ENCODE data around the gene CBY3. TPM values are rescaled to one million over a fixed set of nuclear protein-coding genes. Genes with fewer than 3 reads are reported as not detected.

CBY3 gene
- total and polyA plus RNA-seq, 2 of the 13 experiments (the other 11 are each of a cell fraction or from before 2014, with no cell fraction given) = not detected

- TF ChIP-seq GTF3A (CRISPR knock-in tag; conservative IDR thresholded peaks at IDR 0.05) (no peak), PCBP1 (IDR thresholded peaks at IDR 0.05; ENCODE audit: borderline replicate concordance, low read depth, low read length) (no peak), ZBTB21 (CRISPR knock-in tag; IDR thresholded peaks at IDR 0.05) (no peak; the same call in 1 of the 2 replicates), GTF2F1 (IDR thresholded peaks at IDR 0.05; ENCODE audit: low read length) (no peak), ZNF549 (CRISPR knock-in tag; IDR thresholded peaks at IDR 0.05) (no peak), HOMEZ (CRISPR knock-in tag; IDR thresholded peaks at IDR 0.05; ENCODE audit: low read depth) (peak; percentile 50; the same call in 1 of the 2 replicates), PLRG1 (conservative IDR thresholded peaks at IDR 0.05) (no peak), RAD51 (IDR thresholded peaks at IDR 0.05; ENCODE audit: borderline replicate concordance) (no peak), ZNF891 (CRISPR knock-in tag; IDR thresholded peaks at IDR 0.05) (peak; percentile 85; the same call in 1 of the 2 replicates), CBX1 (IDR thresholded peaks at IDR 0.05; ENCODE audit: low read depth) (no peak), PCBP2 (optimal IDR thresholded peaks at IDR 0.05; ENCODE audit: low read depth, low read length, poor library complexity, severe bottlenecking) (no peak), SMYD3 (CRISPR knock-in tag; IDR thresholded peaks at IDR 0.05) (peak; percentile 53; the same call in 1 of the 2 replicates), ZNF430 (CRISPR knock-in tag; IDR thresholded peaks at IDR 0.05) (peak; percentile 53; the same call in 1 of the 2 replicates), DPF2 (CRISPR knock-in tag; IDR thresholded peaks at IDR 0.05; ENCODE audit: borderline replicate concordance, low read depth) (peak; percentile 71), ZNF44 (CRISPR knock-in tag; IDR thresholded peaks at IDR 0.05) (no peak), ZNF460 (CRISPR knock-in tag; IDR thresholded peaks at IDR 0.05; ENCODE audit: borderline replicate concordance) (peak; percentile 37; the same call in 1 of the 2 replicates), ZNF234 (CRISPR knock-in tag; conservative IDR thresholded peaks at IDR 0.05) (no peak), ZBED4 (CRISPR knock-in tag; IDR thresholded peaks at IDR 0.05; ENCODE audit: borderline replicate concordance) (no peak), ETS1 (CRISPR knock-in tag; IDR thresholded peaks at IDR 0.05) (no peak), HES4 (CRISPR knock-in tag; IDR thresholded peaks at IDR 0.05; ENCODE audit: borderline replicate concordance) (no peak), ZNF124 (CRISPR knock-in tag; IDR thresholded peaks at IDR 0.05) (no peak; the same call in 1 of the 2 replicates), ZNF354B (CRISPR knock-in tag; IDR thresholded peaks at IDR 0.05) (no peak), NR0B2 (CRISPR knock-in tag; IDR thresholded peaks at IDR 0.05) (no peak), MED13 (CRISPR knock-in tag; IDR thresholded peaks at IDR 0.05) (no peak), ZNF180 (CRISPR knock-in tag; IDR thresholded peaks at IDR 0.05; ENCODE audit: borderline replicate concordance, low read depth) (no peak)
These were observed 637 bp downstream of the CBY3 start (continued) for GRCh38 chr5:179680014-179680779.

Measured in HepG2 (cell line).